Measurements from ENCODE around the gene SRRM4. TPM values are rescaled to one million over a fixed set of nuclear protein-coding genes. Genes with fewer than 3 reads are reported as not detected.
A peak's percentile ranks its signal among the peaks of the same experiment; 100 is the strongest.

Gene SRRM4
- total and polyA plus RNA-seq, 8 donors = 0.05 to 0.48 (median 0.39) TPM; not detected in 1

- peaks cover 0 to 34% of the 10 kb centered on the region in 2 donors for H3K27me3 ChIP-seq
- peaks cover 0 to 8% of the 10 kb centered on the region in 2 donors for H3K9me3 ChIP-seq
- no peak overlapping the region for H3K27ac ChIP-seq
- ATAC-seq (no peak), DNase-seq (no peak)
- H3K4me1 ChIP-seq = no peaks in the 10 kb centered on the region
- intact Hi-C loops (cut with DNase I) = no loop called here
- H3K36me3 ChIP-seq = no peaks in the 10 kb centered on the region
- no peak overlapping the region for H3K4me3 ChIP-seq
- no peak for TF ChIP-seq CTCF (IDR thresholded peaks at IDR 0.05)
Observed at GRCh38 chr12:119014368-119014767, 33.0 kb downstream of the SRRM4 start.

- Histone ChIP-seq H3K36me3 (no peaks in the 10 kb centered on the region), H3K27ac (no peak overlapping the region), H3K4me3 (no peak overlapping the region), H3K9me3 (no peaks in the 10 kb centered on the region), H3K27me3 (peaks cover 0 to 42% of the 10 kb centered on the region in 2 donors), H3K4me1 (no peaks in the 10 kb centered on the region)
- DNase-seq (no peak), ATAC-seq (no peak)
- intact Hi-C loops (cut with DNase I) = no loop called here
- no peak for TF ChIP-seq CTCF (IDR thresholded peaks at IDR 0.05)
Observed at GRCh38 chr12:119016715-119017114, 35.4 kb downstream of the SRRM4 start.

GRCh38 chr12:119019166-119019565 lies 37.8 kb downstream of the SRRM4 start:
- H3K4me1 ChIP-seq = no peaks in the 10 kb centered on the region
- H3K36me3 ChIP-seq = no peaks in the 10 kb centered on the region
- no peak for ATAC-seq
- no peak overlapping the region for H3K27ac ChIP-seq
- intact Hi-C loops (cut with DNase I) = no loop called here
- H3K27me3 ChIP-seq = peaks cover 0 to 42% of the 10 kb centered on the region in 2 donors
- DNase-seq = no peak
- H3K4me3 ChIP-seq = no peak overlapping the region
- H3K9me3 ChIP-seq = no peaks in the 10 kb centered on the region
- TF ChIP-seq CTCF (IDR thresholded peaks at IDR 0.05) = no peak

- no peaks in the 10 kb centered on the region for H3K9me3 ChIP-seq
- intact Hi-C loops (cut with DNase I) = no loop called here
- TF ChIP-seq CTCF (IDR thresholded peaks at IDR 0.05) = peak; percentile 32 to 34
- H3K4me1 ChIP-seq = no peaks in the 10 kb centered on the region
- DNase-seq (peak in 1 of 4 donors; percentile 39), ATAC-seq (peak; percentile 91)
- H3K27ac ChIP-seq = no peak overlapping the region
- peaks cover 0 to 37% of the 10 kb centered on the region in 2 donors for H3K27me3 ChIP-seq
- H3K4me3 ChIP-seq = no peak overlapping the region
- H3K36me3 ChIP-seq = no peaks in the 10 kb centered on the region
Observed at GRCh38 chr12:119020406-119021360, 39.3 kb downstream of the SRRM4 start.

GRCh38 chr12:119024356-119024755 lies 43.0 kb downstream of the SRRM4 start:
- Histone ChIP-seq H3K36me3 (no peaks in the 10 kb centered on the region), H3K9me3 (no peaks in the 10 kb centered on the region), H3K4me3 (no peak overlapping the region), H3K27me3 (peaks cover 0 to 16% of the 10 kb centered on the region in 2 donors), H3K4me1 (no peaks in the 10 kb centered on the region), H3K27ac (no peak overlapping the region)
- no peak for TF ChIP-seq CTCF (IDR thresholded peaks at IDR 0.05)
- ATAC-seq = no peak
- intact Hi-C loops (cut with DNase I) = no loop called here
- DNase-seq = no peak
